GM18519 (cell line): ENCODE measurements around the gene IAH1.

Experiments
- ATAC-seq: cut with Tn5 transposase; IDR thresholded peaks from one replicate; pipeline ENCODE4 v1.9.1; 2021; ENCODE audit warnings: mild to moderate bottlenecking, moderate library complexity; ENCODE audit not compliant: unreplicated experiment, low FRiP score

Gene IAH1

GRCh38 chr2:9474361-9475057 is at the start of gene IAH1:
IAH1 (plus strand) TSS chr2:9474551; CDS start chr2:9474567, 16 bp downstream.
- ATAC-seq: peak; percentile 39

GRCh38 chr2:9428965-9429577 is 45.3 kb upstream of the IAH1 start:
- no peak for ATAC-seq

GRCh38 chr2:9430316-9431293 is 43.7 kb upstream of the IAH1 start:
- no peak for ATAC-seq

GRCh38 chr2:9434489-9434888 is 39.9 kb upstream of the IAH1 start:
- ATAC-seq: no peak

- ATAC-seq: no peak
These were observed 34.8 kb upstream of the IAH1 start for GRCh38 chr2:9439536-9439935.

GRCh38 chr2:9440058-9440727 is 34.2 kb upstream of the IAH1 start:
- ATAC-seq: no peak

- ATAC-seq: no peak
These were observed 32.8 kb upstream of the IAH1 start for GRCh38 chr2:9441556-9441955.

- ATAC-seq: no peak
These were observed 30.8 kb upstream of the IAH1 start for GRCh38 chr2:9443526-9443925.

GRCh38 chr2:9445089-9445488 is 29.3 kb upstream of the IAH1 start:
- ATAC-seq: no peak

GRCh38 chr2:9451231-9451630 is 23.1 kb upstream of the IAH1 start:
- ATAC-seq: no peak

- ATAC-seq: no peak
These were observed 13.8 kb upstream of the IAH1 start for GRCh38 chr2:9460441-9461017.

- no peak for ATAC-seq
These were observed 13.3 kb upstream of the IAH1 start for GRCh38 chr2:9461079-9461478.

- ATAC-seq: no peak
These were observed 12.0 kb upstream of the IAH1 start for GRCh38 chr2:9462313-9462712.

GRCh38 chr2:9462886-9463697 is 11.3 kb upstream of the IAH1 start:
- no peak for ATAC-seq

GRCh38 chr2:9463698-9464034 is 10.7 kb upstream of the IAH1 start:
- no peak for ATAC-seq

GRCh38 chr2:9465170-9465569 is 9.2 kb upstream of the IAH1 start:
- ATAC-seq: no peak

GRCh38 chr2:9466147-9466683 is 8.1 kb upstream of the IAH1 start:
- ATAC-seq: no peak

GRCh38 chr2:9467687-9468086 is 6.7 kb upstream of the IAH1 start:
- ATAC-seq: no peak

GRCh38 chr2:9471206-9471605 is 3.1 kb upstream of the IAH1 start:
- no peak for ATAC-seq
